SK-N-SH (cell line): ENCODE results near the gene NOA1. TPM values are rescaled to one million over a fixed set of nuclear protein-coding genes. Genes with fewer than 3 reads are reported as not detected.

Experiments used
- CTCF ChIA-PET: fragments of 300-600, 350-600 bp; formaldehyde crosslinking; extraction: SDS; loops from one replicate; lab custom pipeline; 2021; lab: Yijun Ruan, JAX
- POLR2A ChIA-PET: fragments of 350-600 bp; sonication (Branson Sonifier 250); formaldehyde crosslinking; extraction: SDS; loops from one replicate; lab custom pipeline; 2020; ENCODE audit warnings: antibody characterized with exemption, inconsistent platforms; lab: Yijun Ruan, JAX
- DNase-seq: peaks from one replicate; pipeline ENCODE4 v3.0.0; 2012
- H2AFZ ChIP-seq: fragments of 200-600 bp; sonication (generic); 2 replicates; pipeline ENCODE4 v1.8.1; 2016; ENCODE audit warnings: antibody characterized with exemption, mild to moderate bottlenecking, low read depth
- H3F3A ChIP-seq: fragments of 200-600 bp; sonication (generic); replicated peaks from 2 replicates; pipeline ENCODE3; 2016; ENCODE audit warnings: antibody characterized with exemption, mild to moderate bottlenecking; ENCODE audit not compliant: insufficient read depth
- H3K27ac ChIP-seq, 2 experiments: fragments of 200-500 bp in 1 of 2; fragments of 200-600 bp in 1 of 2; sonication (Bioruptor generic) in 1 of 2; sonication (generic), shearing (Covaris generic) in 1 of 2; 2 replicates each; pipeline versions ENCODE4 v1.5.1 to v1.6.1; 2014 to 2016; ENCODE audit warnings: low read depth in 2 of 2, inconsistent platforms in 1 of 2, low read length in 1 of 2, mild to moderate bottlenecking in 1 of 2, mixed read lengths in 1 of 2
- H3K27me3 ChIP-seq: fragments of 200-600 bp; sonication (generic), shearing (Covaris generic); 2 replicates; pipeline ENCODE4 v1.6.1; 2016; ENCODE audit warnings: mixed run types; ENCODE audit not compliant: insufficient read depth
- H3K36me3 ChIP-seq, 2 experiments: fragments of 200-500 bp in 1 of 2; fragments of 200-600 bp in 1 of 2; sonication (Bioruptor generic) in 1 of 2; sonication (generic) in 1 of 2; replicated peaks in 1 of 2; 2 replicates each; pipeline versions ENCODE3 to v1.5.1; 2014 to 2016; ENCODE audit warnings: low read length in 1 of 2, mild to moderate bottlenecking in 1 of 2; ENCODE audit not compliant: insufficient read depth in 2 of 2, control insufficient read depth in 1 of 2
- H3K4me1 ChIP-seq, 2 experiments: fragments of 200-500 bp in 1 of 2; fragments of 200-600 bp in 1 of 2; sonication (Bioruptor generic) in 1 of 2; sonication (generic), shearing (Covaris generic) in 1 of 2; 2 replicates each; pipeline versions ENCODE4 v1.5.1 to v1.6.1; 2014 to 2016; ENCODE audit warnings: low read depth in 1 of 2, low read length in 1 of 2, mixed run types in 1 of 2; ENCODE audit not compliant: insufficient read depth in 2 of 2, control insufficient read depth in 1 of 2
- H3K4me2 ChIP-seq: fragments of 200-600 bp; sonication (generic), shearing (Covaris generic); 2 replicates; pipeline ENCODE4 v1.6.1; 2017; ENCODE audit warnings: mixed run types
- H3K4me3 ChIP-seq, 2 experiments: fragments of 200-500 bp in 1 of 2; fragments of 200-600 bp in 1 of 2; sonication (Bioruptor generic) in 1 of 2; sonication (generic), shearing (Covaris generic) in 1 of 2; 2 replicates each; pipeline versions ENCODE4 v1.5.1 to v1.8.1; 2014 to 2016; ENCODE audit warnings: low read depth in 2 of 2, inconsistent platforms in 1 of 2, low read length in 1 of 2, mild to moderate bottlenecking in 1 of 2, mixed read lengths in 1 of 2, moderate library complexity in 1 of 2
- H3K79me2 ChIP-seq: fragments of 200-600 bp; sonication (generic); 2 replicates; pipeline ENCODE4 v1.8.1; 2017; ENCODE audit warnings: mild to moderate bottlenecking; ENCODE audit not compliant: insufficient read depth
- H3K9ac ChIP-seq: fragments of 200-600 bp; sonication (generic); 2 replicates; pipeline ENCODE4 v1.6.1; 2017; ENCODE audit warnings: mixed run types
- H3K9me2 ChIP-seq: fragments of 200-600 bp; sonication (generic); 2 replicates; pipeline ENCODE4 v1.6.1; 2017; ENCODE audit warnings: mixed run types
- H3K9me3 ChIP-seq: fragments of 200-600 bp; sonication (generic); 2 replicates; pipeline ENCODE4 v1.6.1; 2017; ENCODE audit warnings: mixed run types, mild to moderate bottlenecking, moderate library complexity
- H4K20me1 ChIP-seq: fragments of 200-600 bp; sonication (generic); 2 replicates; pipeline ENCODE4 v1.6.1; 2017; ENCODE audit warnings: mild to moderate bottlenecking, mixed run types; ENCODE audit not compliant: insufficient read depth
- ELF1 ChIP-seq: IDR thresholded peaks from 2 replicates; pipeline ENCODE4 v1.4.0; 2012
- EP300 ChIP-seq, 2 experiments: IDR thresholded peaks; 2 replicates each; pipeline versions ENCODE4 v1.4.0 to v1.6.1; 2012; ENCODE audit warnings: borderline replicate concordance in 1 of 2, low read depth in 1 of 2, low read length in 1 of 2
- FOXJ3 ChIP-seq: sonication (generic); formaldehyde crosslinking; IDR thresholded peaks from 2 replicates; pipeline ENCODE4 v1.5.1; 2020; ENCODE audit warnings: mild to moderate bottlenecking, missing genetic modification reagents
- FOXM1 ChIP-seq: IDR thresholded peaks from 2 replicates; pipeline ENCODE4 v1.4.0; 2012; ENCODE audit warnings: low read depth, mild to moderate bottlenecking
- GABPA ChIP-seq: IDR thresholded peaks from 2 replicates; pipeline ENCODE4 v1.4.0; 2012; ENCODE audit warnings: low read depth, mild to moderate bottlenecking
- MEF2A ChIP-seq: IDR thresholded peaks from 2 replicates; pipeline ENCODE4 v1.4.0; 2012; ENCODE audit warnings: low read depth, borderline replicate concordance
- MXI1 ChIP-seq: IDR thresholded peaks from 2 replicates; pipeline ENCODE4 v1.6.1; 2012; ENCODE audit warnings: mild to moderate bottlenecking, low read depth, low read length, improper control_type of control experiment
- NFIC ChIP-seq: IDR thresholded peaks from 2 replicates; pipeline ENCODE4 v1.4.0; 2012; ENCODE audit warnings: borderline replicate concordance
- REST ChIP-seq: IDR thresholded peaks from 2 replicates; pipeline ENCODE4 v1.6.1; 2012; ENCODE audit warnings: mild to moderate bottlenecking, low read depth, low read length, moderate library complexity
- SIN3A ChIP-seq: IDR thresholded peaks from 2 replicates; pipeline ENCODE4 v1.6.1; 2012; ENCODE audit warnings: low read depth, mild to moderate bottlenecking, low read length, moderate library complexity, borderline replicate concordance
- SMC3 ChIP-seq: IDR thresholded peaks from 2 replicates; pipeline ENCODE4 v1.6.1; 2012; ENCODE audit warnings: low read depth, low read length, improper control_type of control experiment
- TAF1 ChIP-seq: IDR thresholded peaks from 2 replicates; pipeline ENCODE4 v1.6.1; 2012; ENCODE audit warnings: low read depth, mild to moderate bottlenecking, low read length, moderate library complexity, borderline replicate concordance
- TCF12 ChIP-seq: IDR thresholded peaks from 2 replicates; pipeline ENCODE4 v1.4.0; 2012
- TEAD4 ChIP-seq: IDR thresholded peaks from 2 replicates; pipeline ENCODE4 v1.4.0; 2012; ENCODE audit warnings: mild to moderate bottlenecking, borderline replicate concordance; ENCODE audit not compliant: insufficient read depth
- YY1 ChIP-seq: IDR thresholded peaks from 2 replicates; pipeline ENCODE4 v1.4.0; 2012; ENCODE audit warnings: low read depth, mild to moderate bottlenecking
- WGBS: methylation state at CpG from one replicate; pipeline ENCODE4 v1.1.6; 2017; ENCODE audit warnings: low lambda C conversion rate; 5-methylcytosine and 5-hydroxymethylcytosine counted together
- polyA plus RNA-seq, 3 experiments: library from polyadenylated mRNA; depleted of rRNA; stranded (reverse); fragments of >200 nt; gene quantifications; 2 replicates each; pipeline ENCODE4 v1.2.3, GENCODE V29; 2012
- TF ChIP-seq, protein P1 (sequence below): IDR thresholded peaks from 2 replicates; pipeline ENCODE4 v1.4.0; 2012; ENCODE audit warnings: low read depth, borderline replicate concordance
- TF ChIP-seq, protein P2 (sequence below): fragments of 150-350 bp; IDR thresholded peaks from 2 replicates; pipeline ENCODE4 v1.6.1; 2017; ENCODE audit warnings: antibody characterized with exemption, low read length, low read depth, borderline replicate concordance
- TF ChIP-seq, protein P3 (sequence below): fragments of 150-350 bp; IDR thresholded peaks from 2 replicates; pipeline ENCODE4 v1.6.1; 2016; ENCODE audit warnings: mild to moderate bottlenecking, low read depth, low read length

Gene NOA1
- polyA plus RNA-seq, 1 of the 3 experiments (the other 2 are of a cell fraction): 11.8 TPM

- CTCF ChIA-PET: interaction anchor here (0.7 to 1.5 kb wide), 3 partner anchors 25 to 1194 kb away, joined by 3 to 7 read pairs (median 6); no protein-coding TSS in a partner anchor
- no peak for DNase-seq
- WGBS: 92% methylated on average over 4 of the region's 4 CpGs
Observed at GRCh38 chr4:57013543-57014120, 36.2 kb upstream of the NOA1 start.

DNA sequence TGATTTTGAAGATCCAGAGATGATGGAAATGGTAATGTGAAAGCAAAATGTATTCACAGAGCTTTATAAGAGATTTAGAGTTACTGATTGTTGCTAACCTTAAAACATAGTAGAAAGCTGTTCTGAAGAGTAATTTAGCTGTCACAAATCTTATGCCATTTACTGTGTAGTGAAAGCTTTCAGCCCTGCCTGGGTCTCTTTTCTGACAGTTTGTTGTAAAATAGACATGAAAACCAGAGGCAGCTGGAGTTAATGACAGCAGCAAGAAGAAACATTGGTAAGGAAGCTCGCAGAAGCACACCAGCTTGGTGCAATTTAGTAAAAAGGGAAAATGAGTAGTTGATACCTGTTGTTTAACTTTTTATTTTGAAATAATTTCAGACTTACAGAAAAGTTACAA is 22.3 kb upstream of the NOA1 start:
- ChIA-PET POLR2A (no interaction called here), CTCF (no interaction called here)
- TF ChIP-seq SIN3A (no peak), EP300 (IDR thresholded peaks at IDR 0.05; ENCODE audit: borderline replicate concordance in 1 of 2, low read depth in 1 of 2, low read length in 1 of 2) (no peak), FOXM1 (no peak), REST (no peak), TAF1 (no peak), TCF12 (no peak), ELF1 (no peak), MXI1 (no peak)
- no peaks in the 10 kb centered on the region for H3K4me1 ChIP-seq
- WGBS: 100% methylated on average over 1 of the region's 1 CpG
- H3K27ac ChIP-seq: no peak overlapping the region
- H3K36me3 ChIP-seq: peaks cover 56 to 83% of the 10 kb centered on the region in 2 experiments
- H3K27me3 ChIP-seq: no peaks in the 10 kb centered on the region
- no peaks in the 10 kb centered on the region for H3K9me2 ChIP-seq
- H3F3A ChIP-seq: peaks cover 9% of the 10 kb centered on the region
- no peaks in the 10 kb centered on the region for H4K20me1 ChIP-seq
- no peak overlapping the region for H3K4me3 ChIP-seq
- H3K9me3 ChIP-seq: no peaks in the 10 kb centered on the region
- H3K9ac ChIP-seq: no peak overlapping the region
- H3K4me2 ChIP-seq: no peak overlapping the region
- no peak overlapping the region for H2AFZ ChIP-seq
- H3K79me2 ChIP-seq: peaks cover 67% of the 10 kb centered on the region
- DNase-seq: no peak

More at GRCh38 chr4:57013543-57014120, 36.2 kb upstream of the NOA1 start:
- Histone ChIP-seq H3K79me2 (peaks cover 20% of the 10 kb centered on the region), H3K36me3 (peaks cover 71 to 87% of the 10 kb centered on the region in 2 experiments), H4K20me1 (no peaks in the 10 kb centered on the region), H3K9me3 (no peaks in the 10 kb centered on the region), H3F3A (peaks cover 19% of the 10 kb centered on the region), H3K27me3 (no peaks in the 10 kb centered on the region), H2AFZ (no peak overlapping the region), H3K9ac (no peak overlapping the region), H3K4me1 (no peaks in the 10 kb centered on the region), H3K4me3 (no peak overlapping the region), H3K9me2 (no peaks in the 10 kb centered on the region), H3K27ac (no peak overlapping the region), H3K4me2 (no peak overlapping the region)
- TF ChIP-seq SIN3A (no peak), TEAD4 (no peak), MEF2A (no peak), FOXM1 (no peak), TCF12 (no peak), FOXJ3 (no peak), SMC3 (no peak), YY1 (no peak), GABPA (no peak), NFIC (no peak)
- TF ChIP-seq, protein P1, sequence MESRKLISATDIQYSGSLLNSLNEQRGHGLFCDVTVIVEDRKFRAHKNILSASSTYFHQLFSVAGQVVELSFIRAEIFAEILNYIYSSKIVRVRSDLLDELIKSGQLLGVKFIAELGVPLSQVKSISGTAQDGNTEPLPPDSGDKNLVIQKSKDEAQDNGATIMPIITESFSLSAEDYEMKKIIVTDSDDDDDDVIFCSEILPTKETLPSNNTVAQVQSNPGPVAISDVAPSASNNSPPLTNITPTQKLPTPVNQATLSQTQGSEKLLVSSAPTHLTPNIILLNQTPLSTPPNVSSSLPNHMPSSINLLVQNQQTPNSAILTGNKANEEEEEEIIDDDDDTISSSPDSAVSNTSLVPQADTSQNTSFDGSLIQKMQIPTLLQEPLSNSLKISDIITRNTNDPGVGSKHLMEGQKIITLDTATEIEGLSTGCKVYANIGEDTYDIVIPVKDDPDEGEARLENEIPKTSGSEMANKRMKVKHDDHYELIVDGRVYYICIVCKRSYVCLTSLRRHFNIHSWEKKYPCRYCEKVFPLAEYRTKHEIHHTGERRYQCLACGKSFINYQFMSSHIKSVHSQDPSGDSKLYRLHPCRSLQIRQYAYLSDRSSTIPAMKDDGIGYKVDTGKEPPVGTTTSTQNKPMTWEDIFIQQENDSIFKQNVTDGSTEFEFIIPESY: no peak
- TF ChIP-seq, protein P2, sequence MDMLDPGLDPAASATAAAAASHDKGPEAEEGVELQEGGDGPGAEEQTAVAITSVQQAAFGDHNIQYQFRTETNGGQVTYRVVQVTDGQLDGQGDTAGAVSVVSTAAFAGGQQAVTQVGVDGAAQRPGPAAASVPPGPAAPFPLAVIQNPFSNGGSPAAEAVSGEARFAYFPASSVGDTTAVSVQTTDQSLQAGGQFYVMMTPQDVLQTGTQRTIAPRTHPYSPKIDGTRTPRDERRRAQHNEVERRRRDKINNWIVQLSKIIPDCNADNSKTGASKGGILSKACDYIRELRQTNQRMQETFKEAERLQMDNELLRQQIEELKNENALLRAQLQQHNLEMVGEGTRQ: no peak
- TF ChIP-seq, protein P3, sequence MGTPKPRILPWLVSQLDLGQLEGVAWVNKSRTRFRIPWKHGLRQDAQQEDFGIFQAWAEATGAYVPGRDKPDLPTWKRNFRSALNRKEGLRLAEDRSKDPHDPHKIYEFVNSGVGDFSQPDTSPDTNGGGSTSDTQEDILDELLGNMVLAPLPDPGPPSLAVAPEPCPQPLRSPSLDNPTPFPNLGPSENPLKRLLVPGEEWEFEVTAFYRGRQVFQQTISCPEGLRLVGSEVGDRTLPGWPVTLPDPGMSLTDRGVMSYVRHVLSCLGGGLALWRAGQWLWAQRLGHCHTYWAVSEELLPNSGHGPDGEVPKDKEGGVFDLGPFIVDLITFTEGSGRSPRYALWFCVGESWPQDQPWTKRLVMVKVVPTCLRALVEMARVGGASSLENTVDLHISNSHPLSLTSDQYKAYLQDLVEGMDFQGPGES: no peak
- POLR2A ChIA-PET: no interaction called here
